ENCODE data around the gene RAI2. TPM values are rescaled to one million over a fixed set of nuclear protein-coding genes. Genes with fewer than 3 reads are reported as not detected.
A peak's percentile ranks its signal among the peaks of the same experiment; 100 is the strongest.

The RAI2 gene
- total RNA-seq, 1 donor from 2014 or later: 0.63 TPM

- Mint-ChIP-seq H3K4me3 (no peak overlapping the region), H3K4me1 (no peaks in the 10 kb centered on the region), H3K36me3 (ENCODE audit: low read depth) (no peaks in the 10 kb centered on the region), H3K27ac (ENCODE audit: unreplicated experiment) (no peak overlapping the region), H3K9me3 (peaks cover 3% of the 10 kb centered on the region), H3K27me3 (ENCODE audit: low read depth) (peaks cover 3% of the 10 kb centered on the region)
- DNase-seq (ENCODE audit: low read depth, low spot score): no peak
- no peak for TF ChIP-seq CTCF (conservative IDR thresholded peaks at IDR 0.05)
Observed at GRCh38 chrX:17813277-17813676, 47.8 kb downstream of the RAI2 start.

GRCh38 chrX:17812763-17813162 is 48.3 kb downstream of the RAI2 start:
- Mint-ChIP-seq H3K4me3 (no peak overlapping the region), H3K9me3 (peaks cover 3% of the 10 kb centered on the region), H3K36me3 (ENCODE audit: low read depth) (no peaks in the 10 kb centered on the region), H3K27ac (ENCODE audit: unreplicated experiment) (no peak overlapping the region), H3K27me3 (ENCODE audit: low read depth) (peaks cover 3% of the 10 kb centered on the region), H3K4me1 (no peaks in the 10 kb centered on the region)
- no peak for DNase-seq (ENCODE audit: low read depth, low spot score)
- peak; percentile 64 for TF ChIP-seq CTCF (conservative IDR thresholded peaks at IDR 0.05)

- Mint-ChIP-seq H3K4me1 (no peaks in the 10 kb centered on the region), H3K9me3 (peaks cover 3% of the 10 kb centered on the region), H3K4me3 (no peak overlapping the region), H3K27ac (ENCODE audit: unreplicated experiment) (no peak overlapping the region), H3K36me3 (ENCODE audit: low read depth) (no peaks in the 10 kb centered on the region), H3K27me3 (ENCODE audit: low read depth) (no peaks in the 10 kb centered on the region)
- no peak for TF ChIP-seq CTCF (conservative IDR thresholded peaks at IDR 0.05)
- no peak for DNase-seq (ENCODE audit: low read depth, low spot score)
Observed at GRCh38 chrX:17809984-17810383, 51.1 kb downstream of the RAI2 start.

GRCh38 chrX:17809273-17809672 is 51.8 kb downstream of the RAI2 start:
- H3K27ac Mint-ChIP-seq (ENCODE audit: unreplicated experiment): no peak overlapping the region
- no peak overlapping the region for H3K4me3 Mint-ChIP-seq
- TF ChIP-seq CTCF (conservative IDR thresholded peaks at IDR 0.05): no peak
- peaks cover 3% of the 10 kb centered on the region for H3K9me3 Mint-ChIP-seq
- DNase-seq (ENCODE audit: low read depth, low spot score): no peak
- H3K36me3 Mint-ChIP-seq (ENCODE audit: low read depth): no peaks in the 10 kb centered on the region
- H3K27me3 Mint-ChIP-seq (ENCODE audit: low read depth): no peaks in the 10 kb centered on the region
- H3K4me1 Mint-ChIP-seq: no peaks in the 10 kb centered on the region

- H3K27me3 Mint-ChIP-seq (ENCODE audit: low read depth): no peaks in the 10 kb centered on the region
- H3K4me1 Mint-ChIP-seq: peaks cover 12% of the 10 kb centered on the region
- peaks cover 3% of the 10 kb centered on the region for H3K9me3 Mint-ChIP-seq
- H3K4me3 Mint-ChIP-seq: no peak overlapping the region
- H3K36me3 Mint-ChIP-seq (ENCODE audit: low read depth): no peaks in the 10 kb centered on the region
- H3K27ac Mint-ChIP-seq (ENCODE audit: unreplicated experiment): no peak overlapping the region
- TF ChIP-seq CTCF (conservative IDR thresholded peaks at IDR 0.05): peak; percentile 33
- DNase-seq (ENCODE audit: low read depth, low spot score): no peak
Observed at GRCh38 chrX:17805120-17805519, 56.0 kb downstream of the RAI2 start.

- Mint-ChIP-seq H3K27ac (ENCODE audit: unreplicated experiment) (no peak overlapping the region), H3K36me3 (ENCODE audit: low read depth) (no peaks in the 10 kb centered on the region), H3K4me1 (peaks cover 18% of the 10 kb centered on the region), H3K4me3 (no peak overlapping the region), H3K27me3 (ENCODE audit: low read depth) (no peaks in the 10 kb centered on the region), H3K9me3 (peaks cover under 1% of the 10 kb centered on the region)
- no peak for DNase-seq (ENCODE audit: low read depth, low spot score)
- TF ChIP-seq CTCF (conservative IDR thresholded peaks at IDR 0.05): no peak
Observed at GRCh38 chrX:17803449-17803848, 57.6 kb downstream of the RAI2 start.

All from neural crest cell (in vitro differentiated cells).